Hepatocyte (in vitro differentiated cells): ENCODE measurements around the gene SCNN1G.

Source experiments
- CTCF ChIP-seq: fragments of 200-600 bp; sonication (generic); IDR thresholded peaks from 2 replicates; pipeline ENCODE4 v1.5.1; 2016; ENCODE audit warnings: antibody characterized with exemption, mild to moderate bottlenecking; ENCODE audit not compliant: poor library complexity
- EZH2 ChIP-seq: fragments of 200-600 bp; sonication (generic); IDR thresholded peaks from 2 replicates; pipeline ENCODE4 v1.6.1; 2016; ENCODE audit warnings: antibody characterized with exemption, mild to moderate bottlenecking, borderline replicate concordance

- no peak for TF ChIP-seq CTCF
- no peak for TF ChIP-seq EZH2
These were observed 45.3 kb upstream of the SCNN1G start for GRCh38 chr16:23137256-23137655.
